ENCODE results near the gene MDGA2.

MDGA2 gene

GRCh38 chr14:47543459-47543858 is 131.9 kb downstream of the MDGA2 start:
- H3K79me2 ChIP-seq (ENCODE audit: insufficient read depth, low read length): no peaks in the 10 kb centered on the region
- H3K9me2 ChIP-seq (replicated peaks; ENCODE audit: insufficient read depth, low read length): no peaks in the 10 kb centered on the region; the same call in 1 of the 2 replicates
- no peak overlapping the region for H2AFZ ChIP-seq (ENCODE audit: low read depth, low read length, severe bottlenecking)
- no peaks in the 10 kb centered on the region for H4K20me1 ChIP-seq (ENCODE audit: low read depth, low read length)
- no peak for TF ChIP-seq EZH2phosphoT487 (conservative IDR thresholded peaks at IDR 0.05; ENCODE audit: low read length)
- TF ChIP-seq, protein P1, sequence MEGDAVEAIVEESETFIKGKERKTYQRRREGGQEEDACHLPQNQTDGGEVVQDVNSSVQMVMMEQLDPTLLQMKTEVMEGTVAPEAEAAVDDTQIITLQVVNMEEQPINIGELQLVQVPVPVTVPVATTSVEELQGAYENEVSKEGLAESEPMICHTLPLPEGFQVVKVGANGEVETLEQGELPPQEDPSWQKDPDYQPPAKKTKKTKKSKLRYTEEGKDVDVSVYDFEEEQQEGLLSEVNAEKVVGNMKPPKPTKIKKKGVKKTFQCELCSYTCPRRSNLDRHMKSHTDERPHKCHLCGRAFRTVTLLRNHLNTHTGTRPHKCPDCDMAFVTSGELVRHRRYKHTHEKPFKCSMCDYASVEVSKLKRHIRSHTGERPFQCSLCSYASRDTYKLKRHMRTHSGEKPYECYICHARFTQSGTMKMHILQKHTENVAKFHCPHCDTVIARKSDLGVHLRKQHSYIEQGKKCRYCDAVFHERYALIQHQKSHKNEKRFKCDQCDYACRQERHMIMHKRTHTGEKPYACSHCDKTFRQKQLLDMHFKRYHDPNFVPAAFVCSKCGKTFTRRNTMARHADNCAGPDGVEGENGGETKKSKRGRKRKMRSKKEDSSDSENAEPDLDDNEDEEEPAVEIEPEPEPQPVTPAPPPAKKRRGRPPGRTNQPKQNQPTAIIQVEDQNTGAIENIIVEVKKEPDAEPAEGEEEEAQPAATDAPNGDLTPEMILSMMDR (IDR thresholded peaks at IDR 0.05; ENCODE audit: insufficient read depth, low read length, poor library complexity, severe bottlenecking): no peak
- H3K27me3 ChIP-seq (ENCODE audit: low read length): no peaks in the 10 kb centered on the region
- no peak overlapping the region for H3K4me2 ChIP-seq (ENCODE audit: low read depth, low read length, poor library complexity, severe bottlenecking)
- H3K27ac ChIP-seq (ENCODE audit: low read depth, low read length): no peak overlapping the region
- H3K9me3 ChIP-seq (ENCODE audit: insufficient read depth, low read length): no peaks in the 10 kb centered on the region
- H3F3A ChIP-seq (ENCODE audit: insufficient read depth): no peaks in the 10 kb centered on the region
- no peak overlapping the region for H3K4me3 ChIP-seq (ENCODE audit: insufficient read depth, low read length, poor library complexity, severe bottlenecking)
- no peaks in the 10 kb centered on the region for H3K36me3 ChIP-seq (ENCODE audit: low read length)
- no peak overlapping the region for H3K9ac ChIP-seq (ENCODE audit: low read length)

DNA sequence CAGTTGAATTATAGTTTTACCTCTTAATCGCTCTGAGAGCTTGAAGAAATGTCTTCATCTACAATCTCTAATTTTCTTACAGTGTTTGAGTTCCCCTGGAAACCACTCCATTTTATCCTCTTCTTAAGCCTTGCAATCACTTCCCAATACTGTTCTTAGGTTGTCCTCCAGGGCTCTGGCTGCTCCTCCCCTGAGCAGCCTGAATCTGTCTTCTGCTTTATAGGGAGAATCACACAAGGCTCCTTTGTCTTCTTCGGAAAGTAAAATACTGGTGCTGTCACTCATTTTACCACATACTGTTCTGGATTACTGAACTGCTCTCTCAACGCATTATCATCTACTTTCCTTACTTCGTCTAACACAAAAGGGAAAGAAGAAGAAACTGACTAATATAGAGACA is 133.7 kb downstream of the MDGA2 start:
- no peak overlapping the region for H3K4me2 ChIP-seq (ENCODE audit: low read depth, low read length, poor library complexity, severe bottlenecking)
- no peaks in the 10 kb centered on the region for H3K9me2 ChIP-seq (replicated peaks; ENCODE audit: insufficient read depth, low read length)
- no peaks in the 10 kb centered on the region for H3K79me2 ChIP-seq (ENCODE audit: insufficient read depth, low read length)
- TF ChIP-seq, protein P1 (IDR thresholded peaks at IDR 0.05; ENCODE audit: insufficient read depth, low read length, poor library complexity, severe bottlenecking): no peak
- TF ChIP-seq EZH2phosphoT487 (conservative IDR thresholded peaks at IDR 0.05; ENCODE audit: low read length): no peak
- no peaks in the 10 kb centered on the region for H3K27me3 ChIP-seq (ENCODE audit: low read length)
- no peaks in the 10 kb centered on the region for H3K36me3 ChIP-seq (ENCODE audit: low read length)
- peak overlapping the region; percentile 36 for H2AFZ ChIP-seq (ENCODE audit: low read depth, low read length, severe bottlenecking)
- H3K27ac ChIP-seq (ENCODE audit: low read depth, low read length): no peak overlapping the region
- no peaks in the 10 kb centered on the region for H4K20me1 ChIP-seq (ENCODE audit: low read depth, low read length)
- no peak overlapping the region for H3K9ac ChIP-seq (ENCODE audit: low read length)
- no peaks in the 10 kb centered on the region for H3F3A ChIP-seq (ENCODE audit: insufficient read depth)
- no peaks in the 10 kb centered on the region for H3K9me3 ChIP-seq (ENCODE audit: insufficient read depth, low read length)
- H3K4me3 ChIP-seq (ENCODE audit: insufficient read depth, low read length, poor library complexity, severe bottlenecking): no peak overlapping the region

GRCh38 chr14:47539031-47539461 is 136.4 kb downstream of the MDGA2 start:
- no peaks in the 10 kb centered on the region for H3K9me2 ChIP-seq (replicated peaks; ENCODE audit: insufficient read depth, low read length)
- TF ChIP-seq, protein P1 (IDR thresholded peaks at IDR 0.05; ENCODE audit: insufficient read depth, low read length, poor library complexity, severe bottlenecking): peak; percentile 37
- no peak for TF ChIP-seq EZH2phosphoT487 (conservative IDR thresholded peaks at IDR 0.05; ENCODE audit: low read length)
- H3K9me3 ChIP-seq (ENCODE audit: insufficient read depth, low read length): no peaks in the 10 kb centered on the region
- no peak overlapping the region for H3K9ac ChIP-seq (ENCODE audit: low read length)
- no peaks in the 10 kb centered on the region for H3K27me3 ChIP-seq (ENCODE audit: low read length)
- H4K20me1 ChIP-seq (ENCODE audit: low read depth, low read length): no peaks in the 10 kb centered on the region
- H2AFZ ChIP-seq (ENCODE audit: low read depth, low read length, severe bottlenecking): peak overlapping the region; percentile 81
- no peaks in the 10 kb centered on the region for H3F3A ChIP-seq (ENCODE audit: insufficient read depth)
- no peaks in the 10 kb centered on the region for H3K79me2 ChIP-seq (ENCODE audit: insufficient read depth, low read length)
- no peak overlapping the region for H3K27ac ChIP-seq (ENCODE audit: low read depth, low read length)
- H3K36me3 ChIP-seq (ENCODE audit: low read length): no peaks in the 10 kb centered on the region
- peak overlapping the region; percentile 26 for H3K4me2 ChIP-seq (ENCODE audit: low read depth, low read length, poor library complexity, severe bottlenecking)
- H3K4me3 ChIP-seq (ENCODE audit: insufficient read depth, low read length, poor library complexity, severe bottlenecking): no peak overlapping the region

All from SU-DHL-6 (cell line).